Measurements from ENCODE around the gene EXTL1. TPM values are rescaled to one million over a fixed set of nuclear protein-coding genes. Genes with fewer than 3 reads are reported as not detected.

Gene EXTL1
- total RNA-seq, 6 experiments from 2014 or later, result 0.06 to 0.19 TPM; not detected in 4

DNA sequence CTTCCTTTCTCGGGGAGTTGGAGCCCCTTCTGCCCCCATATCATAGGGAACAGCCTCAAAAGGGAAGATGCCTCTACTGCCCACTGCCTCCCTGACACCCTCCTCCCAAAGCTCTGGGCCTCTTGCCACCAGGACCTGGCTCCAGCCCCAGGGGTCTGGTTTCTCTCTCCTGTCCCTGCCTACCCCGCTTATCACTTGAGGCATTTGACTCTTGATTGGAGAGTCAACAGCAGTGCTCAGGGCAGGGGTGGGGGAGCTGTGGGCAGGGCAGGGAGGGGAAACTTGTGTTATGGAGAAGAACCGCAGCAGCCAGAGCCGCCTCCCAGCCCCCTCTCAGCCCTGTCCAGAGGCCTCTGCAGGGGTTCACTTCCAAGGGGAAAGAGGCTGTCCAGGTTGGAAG lies 45.3 kb downstream of the EXTL1 start:
- no peak for TF ChIP-seq POLR2A (IDR thresholded peaks at IDR 0.05)
- TF ChIP-seq, protein P1, sequence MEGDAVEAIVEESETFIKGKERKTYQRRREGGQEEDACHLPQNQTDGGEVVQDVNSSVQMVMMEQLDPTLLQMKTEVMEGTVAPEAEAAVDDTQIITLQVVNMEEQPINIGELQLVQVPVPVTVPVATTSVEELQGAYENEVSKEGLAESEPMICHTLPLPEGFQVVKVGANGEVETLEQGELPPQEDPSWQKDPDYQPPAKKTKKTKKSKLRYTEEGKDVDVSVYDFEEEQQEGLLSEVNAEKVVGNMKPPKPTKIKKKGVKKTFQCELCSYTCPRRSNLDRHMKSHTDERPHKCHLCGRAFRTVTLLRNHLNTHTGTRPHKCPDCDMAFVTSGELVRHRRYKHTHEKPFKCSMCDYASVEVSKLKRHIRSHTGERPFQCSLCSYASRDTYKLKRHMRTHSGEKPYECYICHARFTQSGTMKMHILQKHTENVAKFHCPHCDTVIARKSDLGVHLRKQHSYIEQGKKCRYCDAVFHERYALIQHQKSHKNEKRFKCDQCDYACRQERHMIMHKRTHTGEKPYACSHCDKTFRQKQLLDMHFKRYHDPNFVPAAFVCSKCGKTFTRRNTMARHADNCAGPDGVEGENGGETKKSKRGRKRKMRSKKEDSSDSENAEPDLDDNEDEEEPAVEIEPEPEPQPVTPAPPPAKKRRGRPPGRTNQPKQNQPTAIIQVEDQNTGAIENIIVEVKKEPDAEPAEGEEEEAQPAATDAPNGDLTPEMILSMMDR (IDR thresholded peaks at IDR 0.05), result no peak
- Histone ChIP-seq H3K4me1 (no peaks in the 10 kb centered on the region), H3K4me3 (no peak overlapping the region), H3K27me3 (no peaks in the 10 kb centered on the region), H3K36me3 (no peaks in the 10 kb centered on the region), H3K27ac (no peak overlapping the region), H3K9me3 (no peaks in the 10 kb centered on the region)
- intact Hi-C loops (cut with DNase I), result no loop called here
- DNase-seq, result no peak
- WGBS (ENCODE audit: insufficient coverage, low coverage, low lambda C conversion rate, missing lambda C conversion rate), result 64% methylated on average over 3 of the region's 4 CpGs
- ATAC-seq, result no peak

DNA sequence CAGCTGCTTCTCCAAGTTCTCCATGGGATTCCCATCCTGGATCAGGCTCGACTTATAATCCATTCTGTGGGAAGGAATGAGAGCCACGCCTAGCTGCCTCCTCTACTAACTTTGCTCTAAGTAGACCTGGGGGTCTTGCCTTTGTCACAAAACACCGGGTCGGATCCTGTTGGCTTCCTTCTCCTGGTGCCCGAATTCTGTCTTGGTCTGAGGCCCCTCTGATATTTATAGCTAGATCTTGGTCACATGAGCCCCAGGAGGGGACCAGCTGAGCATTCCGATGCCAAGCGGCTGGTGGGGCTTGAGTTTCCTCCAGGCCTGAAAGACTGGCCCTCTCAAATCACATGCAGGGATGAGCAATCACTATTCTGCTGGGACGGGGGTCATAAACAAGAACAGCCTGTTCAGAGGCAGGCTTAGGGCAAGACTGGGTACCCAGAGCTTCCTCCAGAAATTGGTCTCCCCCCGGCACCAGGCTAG lies 45.9 kb downstream of the EXTL1 start, which contains the start of gene TRIM63:
Gene TRIM63, minus strand, starts transcription at position 199 of the 480 bp plus-strand sequence. Its CDS starts 136 bp downstream, at position 63.
- ATAC-seq (no peak), DNase-seq (no peak)
- Histone ChIP-seq H3K36me3 (no peaks in the 10 kb centered on the region), H3K9me3 (no peaks in the 10 kb centered on the region), H3K27me3 (no peaks in the 10 kb centered on the region), H3K4me1 (peaks cover 0 to 5% (median under 1%) of the 10 kb centered on the region in 4 donors), H3K4me3 (no peak within 1 kb of the TSS), H3K27ac (no peak within 1 kb of the TSS)
- WGBS (ENCODE audit: insufficient coverage, low coverage, low lambda C conversion rate, missing lambda C conversion rate), result 48% methylated on average over 4 of the region's 9 CpGs
- TF ChIP-seq POLR2A (IDR thresholded peaks at IDR 0.05), result no peak
- TF ChIP-seq, protein P1 (IDR thresholded peaks at IDR 0.05), result no peak
- intact Hi-C loops (cut with DNase I), result no loop called here

DNA sequence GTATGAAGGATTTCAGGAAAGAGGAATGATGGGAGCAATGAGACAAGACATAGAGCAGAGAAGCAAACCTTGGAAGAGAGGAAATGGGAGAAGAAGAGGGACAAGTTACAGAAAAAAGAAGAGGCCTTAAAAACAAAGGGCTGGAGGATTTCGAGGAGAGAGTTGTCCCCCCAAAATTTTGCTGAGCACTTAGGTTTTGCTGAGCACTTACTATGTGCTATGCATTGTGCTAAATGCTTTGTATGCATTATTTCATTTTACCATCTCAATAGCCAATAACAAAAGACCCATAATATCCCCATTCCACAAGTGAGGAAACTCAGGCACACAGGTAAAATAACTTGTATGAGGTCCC lies 48.3 kb downstream of the EXTL1 start:
- Histone ChIP-seq H3K4me1 (peaks cover 0 to 10% (median 4%) of the 10 kb centered on the region in 4 donors), H3K4me3 (no peak overlapping the region), H3K36me3 (no peaks in the 10 kb centered on the region), H3K9me3 (no peaks in the 10 kb centered on the region), H3K27ac (no peak overlapping the region), H3K27me3 (no peaks in the 10 kb centered on the region)
- no peak for TF ChIP-seq POLR2A (IDR thresholded peaks at IDR 0.05)
- TF ChIP-seq, protein P1 (IDR thresholded peaks at IDR 0.05), result no peak
- WGBS (ENCODE audit: insufficient coverage, low coverage, low lambda C conversion rate, missing lambda C conversion rate), result 75% methylated on average over 1 of the region's 1 CpG
- ATAC-seq (no peak), DNase-seq (no peak)
- intact Hi-C loops (cut with DNase I), result no loop called here

DNA sequence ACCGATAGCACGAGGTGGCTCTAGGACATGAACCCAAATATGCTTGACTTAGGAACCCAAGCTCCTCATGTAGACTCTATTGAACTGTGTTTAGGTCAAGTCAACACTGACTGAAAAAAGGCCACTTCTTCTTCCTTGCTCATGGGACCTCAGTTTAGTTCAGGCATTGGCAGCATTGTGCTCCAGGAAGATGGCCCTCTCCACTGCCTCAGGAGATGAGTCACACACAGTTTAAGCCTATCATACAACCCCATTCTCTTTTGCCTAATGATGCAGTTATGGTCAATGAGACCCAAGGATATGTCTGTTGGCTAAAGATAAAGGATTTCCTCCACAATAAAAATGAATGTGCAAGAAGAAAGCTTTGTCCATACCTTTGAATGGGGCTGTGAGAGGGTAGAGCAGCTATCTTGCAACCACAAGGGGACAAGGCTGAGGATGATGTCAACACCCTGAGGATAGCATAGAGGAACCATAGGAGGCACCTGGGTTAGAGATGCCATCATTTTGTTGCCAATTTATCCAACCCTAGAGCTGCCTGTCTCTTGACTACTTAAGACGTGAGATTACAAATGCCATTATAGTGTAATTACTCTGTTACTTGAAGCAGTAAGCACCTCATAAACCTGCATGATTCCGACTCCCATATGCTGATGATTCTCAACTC lies 48.9 kb downstream of the EXTL1 start:
- Histone ChIP-seq H3K27me3 (no peaks in the 10 kb centered on the region), H3K4me1 (peaks cover 0 to 10% (median 4%) of the 10 kb centered on the region in 4 donors), H3K36me3 (no peaks in the 10 kb centered on the region), H3K4me3 (no peak overlapping the region), H3K9me3 (no peaks in the 10 kb centered on the region), H3K27ac (no peak overlapping the region)
- intact Hi-C loops (cut with DNase I), result no loop called here
- WGBS (ENCODE audit: insufficient coverage, low coverage, low lambda C conversion rate, missing lambda C conversion rate), result 100% methylated on average over 3 of the region's 4 CpGs
- no peak for DNase-seq
- TF ChIP-seq POLR2A (IDR thresholded peaks at IDR 0.05), result no peak
- TF ChIP-seq, protein P1 (IDR thresholded peaks at IDR 0.05), result no peak
- no peak for ATAC-seq
